HG03439 (cell line): ENCODE data around the gene MATN1.

Experiments used
- ATAC-seq: cut with Tn5 transposase; IDR thresholded peaks from one replicate; pipeline ENCODE4 v1.9.1; 2021; ENCODE audit warnings: mild to moderate bottlenecking, moderate library complexity; ENCODE audit not compliant: unreplicated experiment

MATN1 gene

GRCh38 chr1:30719406-30720270 lies 3.7 kb downstream of the MATN1 start:
- peak; percentile 0 for ATAC-seq

GRCh38 chr1:30718636-30719405 lies 4.6 kb downstream of the MATN1 start:
- ATAC-seq, result peak; percentile 52

- ATAC-seq, result peak; percentile 71
Observed at GRCh38 chr1:30718091-30718635, 5.2 kb downstream of the MATN1 start.

GRCh38 chr1:30716646-30717045 lies 6.7 kb downstream of the MATN1 start:
- ATAC-seq, result no peak

GRCh38 chr1:30715886-30716285 lies 7.5 kb downstream of the MATN1 start:
- ATAC-seq, result no peak

GRCh38 chr1:30715216-30715615 lies 8.2 kb downstream of the MATN1 start:
- no peak for ATAC-seq

GRCh38 chr1:30714536-30715090 lies 8.8 kb downstream of the MATN1 start:
- no peak for ATAC-seq

GRCh38 chr1:30714025-30714424 lies 9.4 kb downstream of the MATN1 start:
- ATAC-seq, result no peak

- ATAC-seq, result no peak
Observed at GRCh38 chr1:30713311-30713710, 10.1 kb downstream of the MATN1 start.

- no peak for ATAC-seq
Observed at GRCh38 chr1:30712583-30712982, 10.8 kb downstream of the MATN1 start.

GRCh38 chr1:30710407-30710806 lies 13.0 kb downstream of the MATN1 start:
- no peak for ATAC-seq

- ATAC-seq, result no peak
Observed at GRCh38 chr1:30708361-30708728, 15.0 kb downstream of the MATN1 start.

GRCh38 chr1:30707412-30708360 lies 15.7 kb downstream of the MATN1 start:
- no peak for ATAC-seq

GRCh38 chr1:30706528-30706927 lies 16.9 kb downstream of the MATN1 start:
- ATAC-seq, result no peak

GRCh38 chr1:30705698-30706097 lies 17.7 kb downstream of the MATN1 start:
- ATAC-seq, result no peak

- ATAC-seq, result no peak
Observed at GRCh38 chr1:30704765-30705509, 18.4 kb downstream of the MATN1 start.

GRCh38 chr1:30704271-30704670 lies 19.1 kb downstream of the MATN1 start:
- ATAC-seq, result no peak

GRCh38 chr1:30702823-30703222 lies 20.6 kb downstream of the MATN1 start:
- no peak for ATAC-seq

- ATAC-seq, result no peak
Observed at GRCh38 chr1:30701258-30701633, 22.1 kb downstream of the MATN1 start.
